SK-N-SH treated with all-trans-retinoic acid at 6 μM for 48 hours (cell line): Measurements from ENCODE around the gene DLG3.

Experiments used
- ATAC-seq: fragments of 200-7000 bp; cut with Tn5 transposase; 3 replicates; pipeline ENCODE4 v1.9.1; 2020; ENCODE audit warnings: mild to moderate bottlenecking, moderate library complexity
- ARNTL ChIP-seq: fragments of 450-650 bp; formaldehyde crosslinking; IDR thresholded peaks from 2 replicates; pipeline ENCODE4 v1.5.0; 2020; ENCODE audit warnings: low read depth, mild to moderate bottlenecking, moderate library complexity, borderline replicate concordance
- BACH2 ChIP-seq: fragments of 250-450 bp; sonication (Bioruptor Pico); IDR thresholded peaks from 2 replicates; pipeline ENCODE4 v1.9.0; 2021; ENCODE audit warnings: mild to moderate bottlenecking, borderline replicate concordance
- CSDC2 ChIP-seq: fragments of 250-450 bp; sonication (Bioruptor Pico); IDR thresholded peaks from 2 replicates; pipeline ENCODE4 v1.5.0; 2020; ENCODE audit warnings: mild to moderate bottlenecking, moderate library complexity
- ESRRG ChIP-seq: fragments of 250-450 bp; sonication (Bioruptor Pico); IDR thresholded peaks from 2 replicates; pipeline ENCODE4 v1.6.1; 2021; ENCODE audit warnings: mild to moderate bottlenecking
- GLIS3 ChIP-seq: fragments of 250-450 bp; sonication (Bioruptor Pico); IDR thresholded peaks from 2 replicates; pipeline ENCODE4 v1.5.0; 2020; ENCODE audit warnings: mild to moderate bottlenecking, moderate library complexity
- ISL1 ChIP-seq: fragments of 250-450 bp; sonication (Bioruptor Pico); IDR thresholded peaks from 2 replicates; pipeline ENCODE4 v2.1.2; 2022; ENCODE audit warnings: mild to moderate bottlenecking, moderate library complexity
- OSR1 ChIP-seq: fragments of 250-450 bp; sonication (Bioruptor Pico); IDR thresholded peaks from 2 replicates; pipeline ENCODE4 v1.8.0; 2022; ENCODE audit warnings: moderate library complexity, mild to moderate bottlenecking, inconsistent platforms
- PPARA ChIP-seq: fragments of 250-450 bp; sonication (Bioruptor Pico); IDR thresholded peaks from 2 replicates; pipeline ENCODE4 v1.5.0; 2020; ENCODE audit warnings: mild to moderate bottlenecking, borderline replicate concordance
- RARB ChIP-seq: fragments of 250-450 bp; sonication (Bioruptor Pico); IDR thresholded peaks from 2 replicates; pipeline ENCODE4 v1.8.0; 2021; ENCODE audit warnings: mild to moderate bottlenecking, moderate library complexity
- SNAI2 ChIP-seq: fragments of 250-450 bp; sonication (Bioruptor Pico); IDR thresholded peaks from 2 replicates; pipeline ENCODE4 v1.5.0; 2020; ENCODE audit warnings: mild to moderate bottlenecking, moderate library complexity
- TCF4 ChIP-seq: fragments of 250-450 bp; sonication (Bioruptor Pico); IDR thresholded peaks from 2 replicates; pipeline ENCODE4 v1.8.0; 2021; ENCODE audit warnings: mild to moderate bottlenecking, moderate library complexity, borderline replicate concordance
- TOX ChIP-seq: fragments of 250-450 bp; sonication (Bioruptor Pico); IDR thresholded peaks from 2 replicates; pipeline ENCODE4 v1.8.0; 2021; ENCODE audit warnings: mild to moderate bottlenecking, moderate library complexity, borderline replicate concordance
- ZC3H10 ChIP-seq: fragments of 250-450 bp; sonication (Bioruptor Pico); IDR thresholded peaks from 2 replicates; pipeline ENCODE4 v1.5.1; 2021; ENCODE audit warnings: mild to moderate bottlenecking, moderate library complexity
- ZFP3 ChIP-seq: fragments of 250-450 bp; sonication (Bioruptor Pico); IDR thresholded peaks from 2 replicates; pipeline ENCODE4 v1.5.0; 2020; ENCODE audit warnings: mild to moderate bottlenecking, moderate library complexity
- ZNF565 ChIP-seq: fragments of 450-650 bp; formaldehyde crosslinking; conservative IDR thresholded peaks from 2 replicates; pipeline ENCODE4 v1.5.0; 2020; ENCODE audit warnings: low read depth, mild to moderate bottlenecking, moderate library complexity
- ZNF70 ChIP-seq: fragments of 450-650 bp; formaldehyde crosslinking; IDR thresholded peaks from 2 replicates; pipeline ENCODE4 v1.5.0; 2020; ENCODE audit warnings: mild to moderate bottlenecking, moderate library complexity
- ZNF8 ChIP-seq: fragments of 450-650 bp; formaldehyde crosslinking; IDR thresholded peaks from 2 replicates; pipeline ENCODE4 v1.5.0; 2020; ENCODE audit warnings: mild to moderate bottlenecking, moderate library complexity
- TF ChIP-seq, protein P1 (sequence below): fragments of 250-450 bp; sonication (Bioruptor Pico); IDR thresholded peaks from 2 replicates; pipeline ENCODE4 v1.5.1; 2020; ENCODE audit warnings: low read depth, mild to moderate bottlenecking, moderate library complexity
- TF ChIP-seq, protein P2 (sequence below): fragments of 250-450 bp; sonication (Bioruptor Pico); IDR thresholded peaks from 2 replicates; pipeline ENCODE4 v1.5.1; 2021; ENCODE audit warnings: mild to moderate bottlenecking, moderate library complexity
- TF ChIP-seq, protein P3 (sequence below): fragments of 250-450 bp; sonication (Bioruptor Pico); IDR thresholded peaks from 2 replicates; pipeline ENCODE4 v1.8.0; 2021; ENCODE audit warnings: low read depth, mild to moderate bottlenecking, moderate library complexity, borderline replicate concordance
- TF ChIP-seq, protein P4 (sequence below): fragments of 250-450 bp; sonication (Bioruptor Pico); IDR thresholded peaks from 2 replicates; pipeline ENCODE4 v1.8.0; 2020; ENCODE audit warnings: mild to moderate bottlenecking, moderate library complexity, borderline replicate concordance

The DLG3 gene

DNA sequence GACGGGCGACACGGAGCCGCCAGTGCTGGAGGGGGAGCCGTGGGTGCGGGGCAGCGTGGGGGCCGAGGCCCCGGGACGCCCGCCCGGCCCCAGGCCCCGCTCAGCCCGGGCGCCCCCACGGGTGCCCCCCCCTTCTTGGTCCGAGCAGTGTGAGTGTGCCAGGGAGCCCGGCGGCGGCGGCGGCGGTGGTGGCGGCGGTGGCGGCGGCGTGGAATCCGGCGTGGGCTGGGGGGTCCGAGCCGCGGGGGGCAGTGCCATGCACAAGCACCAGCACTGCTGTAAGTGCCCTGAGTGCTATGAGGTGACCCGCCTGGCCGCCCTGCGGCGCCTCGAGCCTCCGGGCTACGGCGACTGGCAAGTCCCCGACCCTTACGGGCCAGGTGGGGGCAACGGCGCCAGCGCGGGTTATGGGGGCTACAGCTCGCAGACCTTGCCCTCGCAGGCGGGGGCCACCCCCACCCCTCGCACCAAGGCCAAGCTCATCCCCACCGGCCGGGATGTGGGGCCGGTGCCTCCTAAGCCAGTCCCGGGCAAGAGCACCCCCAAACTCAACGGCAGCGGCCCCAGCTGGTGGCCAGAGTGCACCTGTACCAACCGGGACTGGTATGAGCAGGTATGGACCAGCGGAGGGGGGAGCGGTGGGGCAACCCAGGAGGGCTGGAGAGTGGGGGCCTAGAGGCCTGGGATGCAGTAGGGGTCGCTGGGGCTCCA, 466 bp downstream of the DLG3 start:
- TF ChIP-seq, protein P1, sequence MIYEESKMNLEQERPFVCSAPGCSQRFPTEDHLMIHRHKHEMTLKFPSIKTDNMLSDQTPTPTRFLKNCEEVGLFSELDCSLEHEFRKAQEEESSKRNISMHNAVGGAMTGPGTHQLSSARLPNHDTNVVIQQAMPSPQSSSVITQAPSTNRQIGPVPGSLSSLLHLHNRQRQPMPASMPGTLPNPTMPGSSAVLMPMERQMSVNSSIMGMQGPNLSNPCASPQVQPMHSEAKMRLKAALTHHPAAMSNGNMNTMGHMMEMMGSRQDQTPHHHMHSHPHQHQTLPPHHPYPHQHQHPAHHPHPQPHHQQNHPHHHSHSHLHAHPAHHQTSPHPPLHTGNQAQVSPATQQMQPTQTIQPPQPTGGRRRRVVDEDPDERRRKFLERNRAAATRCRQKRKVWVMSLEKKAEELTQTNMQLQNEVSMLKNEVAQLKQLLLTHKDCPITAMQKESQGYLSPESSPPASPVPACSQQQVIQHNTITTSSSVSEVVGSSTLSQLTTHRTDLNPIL = no peak
- no peak for TF ChIP-seq ZNF8
- ATAC-seq = peak; percentile 13; the same call in 2 of the 3 replicates

DNA sequence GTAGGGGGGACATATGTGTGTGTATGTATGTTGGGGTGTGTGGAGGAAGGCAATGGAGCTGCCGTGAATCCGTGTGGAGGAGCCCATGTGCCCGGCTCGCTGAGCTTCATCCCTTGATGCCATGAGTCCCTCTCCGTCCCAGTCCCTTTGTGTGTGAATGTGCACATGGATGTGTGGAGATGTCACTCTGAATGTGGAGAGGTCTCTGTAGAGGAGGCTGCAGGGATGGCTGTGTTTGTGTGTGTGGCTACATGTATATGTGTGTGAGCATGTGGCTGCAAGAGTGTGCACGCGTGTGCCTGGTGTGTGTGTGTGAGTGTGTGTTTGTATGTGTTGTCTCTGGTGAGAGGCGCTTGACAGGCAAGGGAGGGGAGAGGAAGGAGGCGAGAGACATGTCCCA, 1.3 kb downstream of the DLG3 start:
- ATAC-seq = no peak
- TF ChIP-seq TCF4 (no peak), PPARA (CRISPR knock-in tag) (no peak), GLIS3 (no peak), ZFP3 (CRISPR knock-in tag) (no peak), RARB (CRISPR knock-in tag) (no peak), ZNF70 (CRISPR knock-in tag) (no peak), ZC3H10 (CRISPR knock-in tag) (no peak), SNAI2 (CRISPR knock-in tag) (no peak), TOX (CRISPR knock-in tag) (no peak), OSR1 (CRISPR knock-in tag) (no peak), ZNF8 (no peak)
- TF ChIP-seq, protein P2, sequence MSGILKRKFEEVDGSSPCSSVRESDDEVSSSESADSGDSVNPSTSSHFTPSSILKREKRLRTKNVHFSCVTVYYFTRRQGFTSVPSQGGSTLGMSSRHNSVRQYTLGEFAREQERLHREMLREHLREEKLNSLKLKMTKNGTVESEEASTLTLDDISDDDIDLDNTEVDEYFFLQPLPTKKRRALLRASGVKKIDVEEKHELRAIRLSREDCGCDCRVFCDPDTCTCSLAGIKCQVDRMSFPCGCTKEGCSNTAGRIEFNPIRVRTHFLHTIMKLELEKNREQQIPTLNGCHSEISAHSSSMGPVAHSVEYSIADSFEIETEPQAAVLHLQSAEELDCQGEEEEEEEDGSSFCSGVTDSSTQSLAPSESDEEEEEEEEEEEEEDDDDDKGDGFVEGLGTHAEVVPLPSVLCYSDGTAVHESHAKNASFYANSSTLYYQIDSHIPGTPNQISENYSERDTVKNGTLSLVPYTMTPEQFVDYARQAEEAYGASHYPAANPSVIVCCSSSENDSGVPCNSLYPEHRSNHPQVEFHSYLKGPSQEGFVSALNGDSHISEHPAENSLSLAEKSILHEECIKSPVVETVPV (CRISPR knock-in tag) = no peak
- TF ChIP-seq, protein P3, sequence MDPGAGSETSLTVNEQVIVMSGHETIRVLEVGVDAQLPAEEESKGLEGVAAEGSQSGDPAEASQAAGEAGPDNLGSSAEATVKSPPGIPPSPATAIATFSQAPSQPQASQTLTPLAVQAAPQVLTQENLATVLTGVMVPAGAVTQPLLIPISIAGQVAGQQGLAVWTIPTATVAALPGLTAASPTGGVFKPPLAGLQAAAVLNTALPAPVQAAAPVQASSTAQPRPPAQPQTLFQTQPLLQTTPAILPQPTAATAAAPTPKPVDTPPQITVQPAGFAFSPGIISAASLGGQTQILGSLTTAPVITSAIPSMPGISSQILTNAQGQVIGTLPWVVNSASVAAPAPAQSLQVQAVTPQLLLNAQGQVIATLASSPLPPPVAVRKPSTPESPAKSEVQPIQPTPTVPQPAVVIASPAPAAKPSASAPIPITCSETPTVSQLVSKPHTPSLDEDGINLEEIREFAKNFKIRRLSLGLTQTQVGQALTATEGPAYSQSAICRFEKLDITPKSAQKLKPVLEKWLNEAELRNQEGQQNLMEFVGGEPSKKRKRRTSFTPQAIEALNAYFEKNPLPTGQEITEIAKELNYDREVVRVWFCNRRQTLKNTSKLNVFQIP (CRISPR knock-in tag) = no peak
- TF ChIP-seq, protein P4, sequence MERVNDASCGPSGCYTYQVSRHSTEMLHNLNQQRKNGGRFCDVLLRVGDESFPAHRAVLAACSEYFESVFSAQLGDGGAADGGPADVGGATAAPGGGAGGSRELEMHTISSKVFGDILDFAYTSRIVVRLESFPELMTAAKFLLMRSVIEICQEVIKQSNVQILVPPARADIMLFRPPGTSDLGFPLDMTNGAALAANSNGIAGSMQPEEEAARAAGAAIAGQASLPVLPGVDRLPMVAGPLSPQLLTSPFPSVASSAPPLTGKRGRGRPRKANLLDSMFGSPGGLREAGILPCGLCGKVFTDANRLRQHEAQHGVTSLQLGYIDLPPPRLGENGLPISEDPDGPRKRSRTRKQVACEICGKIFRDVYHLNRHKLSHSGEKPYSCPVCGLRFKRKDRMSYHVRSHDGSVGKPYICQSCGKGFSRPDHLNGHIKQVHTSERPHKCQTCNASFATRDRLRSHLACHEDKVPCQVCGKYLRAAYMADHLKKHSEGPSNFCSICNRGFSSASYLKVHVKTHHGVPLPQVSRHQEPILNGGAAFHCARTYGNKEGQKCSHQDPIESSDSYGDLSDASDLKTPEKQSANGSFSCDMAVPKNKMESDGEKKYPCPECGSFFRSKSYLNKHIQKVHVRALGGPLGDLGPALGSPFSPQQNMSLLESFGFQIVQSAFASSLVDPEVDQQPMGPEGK (CRISPR knock-in tag) = no peak

DNA sequence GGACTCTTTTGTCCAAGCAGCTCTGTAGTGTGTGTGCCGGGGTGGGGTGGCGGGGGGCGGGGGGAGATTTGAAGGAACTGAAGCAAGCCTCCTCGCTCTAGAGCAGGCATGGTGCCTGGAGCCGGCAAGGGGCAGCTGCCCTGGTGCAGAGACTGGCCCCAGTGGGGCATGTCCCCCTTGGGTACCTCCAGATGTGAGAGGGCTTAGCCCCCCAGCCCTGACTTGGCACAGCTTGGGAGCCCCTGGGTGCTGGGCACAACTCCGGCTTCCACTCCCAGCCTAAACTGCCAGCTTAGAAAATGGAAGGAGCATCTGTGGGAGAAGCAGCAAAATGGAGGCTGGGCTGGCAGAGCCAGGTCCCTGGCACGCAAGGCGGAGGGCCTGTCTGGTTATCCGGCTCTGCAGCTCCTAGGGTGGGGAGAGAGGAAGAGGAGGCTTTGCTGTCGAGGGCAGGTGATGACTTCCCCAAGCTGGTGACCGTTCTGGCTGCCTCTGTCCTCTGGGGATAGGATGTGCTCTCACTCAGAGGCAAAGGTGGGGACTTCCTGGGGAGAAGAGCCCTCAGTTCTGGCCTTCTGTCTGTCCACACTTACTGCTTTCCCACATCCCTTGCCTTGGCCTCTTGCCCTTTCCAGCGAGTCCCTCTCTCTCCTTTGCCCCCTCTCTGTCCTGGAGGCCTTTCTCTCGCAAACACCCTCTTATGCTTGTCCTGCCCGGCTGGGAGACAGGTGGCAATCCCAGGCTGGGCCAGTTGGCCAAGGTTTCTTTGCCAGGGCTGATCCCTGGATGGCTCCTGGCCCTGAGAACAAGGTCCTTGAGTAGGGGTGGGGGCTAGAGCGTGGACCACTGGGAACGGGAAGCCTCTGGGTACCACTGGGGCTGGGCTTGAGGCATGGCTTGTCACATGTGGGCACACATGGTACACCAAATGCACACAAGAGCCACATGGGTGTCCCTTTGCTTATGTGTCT, 2.0 kb downstream of the DLG3 start:
- ATAC-seq = no peak
- TF ChIP-seq TCF4 = no peak
- TF ChIP-seq RARB (CRISPR knock-in tag) = no peak
- no peak for TF ChIP-seq CSDC2 (CRISPR knock-in tag)
- TF ChIP-seq, protein P2 (CRISPR knock-in tag) = no peak
- no peak for TF ChIP-seq BACH2 (CRISPR knock-in tag)
- TF ChIP-seq SNAI2 (CRISPR knock-in tag) = no peak
- TF ChIP-seq ZNF70 (CRISPR knock-in tag) = no peak
- TF ChIP-seq ZNF565 (CRISPR knock-in tag) = no peak
- TF ChIP-seq TOX (CRISPR knock-in tag) = no peak
- TF ChIP-seq ZC3H10 (CRISPR knock-in tag) = no peak
- TF ChIP-seq ESRRG (CRISPR knock-in tag) = no peak
- TF ChIP-seq ISL1 (CRISPR knock-in tag) = no peak
- no peak for TF ChIP-seq GLIS3
- TF ChIP-seq ARNTL = no peak
- TF ChIP-seq OSR1 (CRISPR knock-in tag) = no peak
- TF ChIP-seq ZFP3 (CRISPR knock-in tag) = no peak
- TF ChIP-seq PPARA (CRISPR knock-in tag) = no peak
- TF ChIP-seq ZNF8 = no peak
